ENCODE data around the gene PAQR8. TPM values are rescaled to one million over a fixed set of nuclear protein-coding genes. Genes with fewer than 3 reads are reported as not detected.
A peak's percentile ranks its signal among the peaks of the same experiment; 100 is the strongest.
"Not testable (repeated sequence)": the region's sequence is repeated elsewhere in the genome, so short reads cannot be mapped to it uniquely, and the experiment has no call there.

PAQR8 gene
- total and polyA plus RNA-seq, 4 donors = 0.43 to 3.3 (median 0.74) TPM

- DNase-seq (ENCODE audit: low spot score) = no peak
- no peaks in the 10 kb centered on the region for H3K36me3 ChIP-seq (ENCODE audit: control insufficient read depth in 4 of 4, insufficient read depth in 3 of 4, low read depth in 1 of 4, low read length in 3 of 4)
- H3K9me3 ChIP-seq (ENCODE audit: control insufficient read depth in 4 of 4, low read length in 3 of 4) = no peaks in the 10 kb centered on the region
- no peak overlapping the region for H3K9ac ChIP-seq (ENCODE audit: low read depth in 1 of 2, low read length in 2 of 2)
- no peak overlapping the region for H3K4me3 ChIP-seq (ENCODE audit: low read depth in 1 of 3, low read length in 3 of 3)
- H3K27ac ChIP-seq (ENCODE audit: low read depth in 1 of 2, low read length in 2 of 2) = no peak overlapping the region
- TF ChIP-seq JUND (IDR thresholded peaks at IDR 0.05) = peak in 1 of 2 donors; percentile 40
- TF ChIP-seq ATF3 (IDR thresholded peaks at IDR 0.05) = no peak
- peaks cover 1 to 17% (median 9%) of the 10 kb centered on the region in 4 donors for H3K4me1 ChIP-seq (ENCODE audit: control insufficient read depth in 4 of 4, insufficient read depth in 4 of 4, low read length in 3 of 4)
- WGBS = 95% methylated on average over 8 of the region's 8 CpGs
- no peaks in the 10 kb centered on the region for H3K27me3 ChIP-seq (ENCODE audit: control insufficient read depth in 4 of 4, insufficient read depth in 4 of 4, low read length in 3 of 4)
These were observed 62.0 kb downstream of the PAQR8 start for GRCh38 chr6:52423971-52424381.

GRCh38 chr6:52424513-52424912 is 62.6 kb downstream of the PAQR8 start:
- Histone ChIP-seq H3K4me3 (ENCODE audit: low read depth in 1 of 3, low read length in 3 of 3) (no peak overlapping the region), H3K27me3 (ENCODE audit: control insufficient read depth in 4 of 4, insufficient read depth in 4 of 4, low read length in 3 of 4) (no peaks in the 10 kb centered on the region), H3K27ac (ENCODE audit: low read depth in 1 of 2, low read length in 2 of 2) (no peak overlapping the region), H3K4me1 (ENCODE audit: control insufficient read depth in 4 of 4, insufficient read depth in 4 of 4, low read length in 3 of 4) (peaks cover 1 to 12% (median 9%) of the 10 kb centered on the region in 4 donors), H3K36me3 (ENCODE audit: control insufficient read depth in 4 of 4, insufficient read depth in 3 of 4, low read depth in 1 of 4, low read length in 3 of 4) (no peaks in the 10 kb centered on the region), H3K9me3 (ENCODE audit: control insufficient read depth in 4 of 4, low read length in 3 of 4) (no peaks in the 10 kb centered on the region), H3K9ac (ENCODE audit: low read depth in 1 of 2, low read length in 2 of 2) (no peak overlapping the region)
- 96% methylated on average over 2 of the region's 2 CpGs for WGBS
- DNase-seq (ENCODE audit: low spot score) = no peak
- TF ChIP-seq CTCF (IDR thresholded peaks at IDR 0.05; ENCODE audit: low read depth, low read length, missing input control) (no peak), SP1 (IDR thresholded peaks at IDR 0.05) (no peak), RAD21 (IDR thresholded peaks at IDR 0.05) (no peak), REST (IDR thresholded peaks at IDR 0.05) (no peak), YY1 (IDR thresholded peaks at IDR 0.05) (no peak)

GRCh38 chr6:52426667-52427066 is 64.7 kb downstream of the PAQR8 start:
- Histone ChIP-seq H3K36me3 (ENCODE audit: control insufficient read depth in 4 of 4, insufficient read depth in 3 of 4, low read depth in 1 of 4, low read length in 3 of 4) (no peaks in the 10 kb centered on the region), H3K4me3 (ENCODE audit: low read depth in 1 of 3, low read length in 3 of 3) (no peak overlapping the region), H3K9ac (ENCODE audit: low read depth in 1 of 2, low read length in 2 of 2) (no peak overlapping the region), H3K27ac (ENCODE audit: low read depth in 1 of 2, low read length in 2 of 2) (peak overlapping the region; percentile 49 to 74), H3K27me3 (ENCODE audit: control insufficient read depth in 4 of 4, insufficient read depth in 4 of 4, low read length in 3 of 4) (no peaks in the 10 kb centered on the region), H3K9me3 (ENCODE audit: control insufficient read depth in 4 of 4, low read length in 3 of 4) (no peaks in the 10 kb centered on the region), H3K4me1 (ENCODE audit: control insufficient read depth in 4 of 4, insufficient read depth in 4 of 4, low read length in 3 of 4) (peaks cover 0 to 1% (median 0%) of the 10 kb centered on the region in 4 donors)
- no peak for DNase-seq (ENCODE audit: low spot score)
- TF ChIP-seq HNF4A (conservative IDR thresholded peaks at IDR 0.05) (peak; percentile 19 to 50), RAD21 (IDR thresholded peaks at IDR 0.05) (peak; percentile 29 to 47), ATF3 (IDR thresholded peaks at IDR 0.05) (no peak), YY1 (IDR thresholded peaks at IDR 0.05) (peak; percentile 26), SP1 (IDR thresholded peaks at IDR 0.05) (peak; percentile 31), FOXA1 (IDR thresholded peaks at IDR 0.05) (no peak), RXRA (IDR thresholded peaks at IDR 0.05) (peak; percentile 12 to 65), REST (IDR thresholded peaks at IDR 0.05) (no peak), JUND (IDR thresholded peaks at IDR 0.05) (no peak), MAX (IDR thresholded peaks at IDR 0.05) (no peak), FOXA2 (IDR thresholded peaks at IDR 0.05) (peak; percentile 49)

- not testable (repeated sequence) for H3K4me1 ChIP-seq (ENCODE audit: control insufficient read depth in 4 of 4, insufficient read depth in 4 of 4, low read length in 3 of 4); H3K9me3 ChIP-seq (ENCODE audit: control insufficient read depth in 4 of 4, low read length in 3 of 4); H3K27ac ChIP-seq (ENCODE audit: low read depth in 1 of 2, low read length in 2 of 2); H3K4me3 ChIP-seq (ENCODE audit: low read depth in 1 of 3, low read length in 3 of 3); H3K9ac ChIP-seq (ENCODE audit: low read depth in 1 of 2, low read length in 2 of 2); DNase-seq (ENCODE audit: low spot score); H3K36me3 ChIP-seq (ENCODE audit: control insufficient read depth in 4 of 4, insufficient read depth in 3 of 4, low read depth in 1 of 4, low read length in 3 of 4); H3K27me3 ChIP-seq (ENCODE audit: control insufficient read depth in 4 of 4, insufficient read depth in 4 of 4, low read length in 3 of 4)
- 86% methylated on average over 4 of the region's 4 CpGs for WGBS
These were observed 71.3 kb downstream of the PAQR8 start for GRCh38 chr6:52433294-52433693.

Measured in liver (tissue), 9 donors.